ENCODE results near the gene ZFAND3.

Gene ZFAND3

GRCh38 chr6:37830225-37830624 is 10.7 kb downstream of the ZFAND3 start:
- DNase-seq: no peak

GRCh38 chr6:37831457-37831856 is 11.9 kb downstream of the ZFAND3 start:
- no peak for DNase-seq

GRCh38 chr6:37835923-37836322 is 16.4 kb downstream of the ZFAND3 start:
- no peak for DNase-seq

GRCh38 chr6:37838219-37838921 is 18.8 kb downstream of the ZFAND3 start:
- DNase-seq: no peak

- no peak for DNase-seq
These were observed 20.8 kb downstream of the ZFAND3 start for GRCh38 chr6:37840143-37840939.

- no peak for DNase-seq
These were observed 21.4 kb downstream of the ZFAND3 start for GRCh38 chr6:37840940-37841300.

- DNase-seq: no peak
These were observed 25.7 kb downstream of the ZFAND3 start for GRCh38 chr6:37845026-37845911.

- no peak for DNase-seq
These were observed 26.4 kb downstream of the ZFAND3 start for GRCh38 chr6:37845930-37846329.

GRCh38 chr6:37847704-37848103 is 28.2 kb downstream of the ZFAND3 start:
- no peak for DNase-seq

GRCh38 chr6:37848371-37848770 is 28.8 kb downstream of the ZFAND3 start:
- no peak for DNase-seq

GRCh38 chr6:37850260-37850659 is 30.7 kb downstream of the ZFAND3 start:
- no peak for DNase-seq

GRCh38 chr6:37850728-37851285 is 31.3 kb downstream of the ZFAND3 start:
- no peak for DNase-seq

GRCh38 chr6:37851997-37852524 is 32.5 kb downstream of the ZFAND3 start:
- DNase-seq: no peak

GRCh38 chr6:37856285-37856684 is 36.8 kb downstream of the ZFAND3 start:
- no peak for DNase-seq

GRCh38 chr6:37858363-37858762 is 38.8 kb downstream of the ZFAND3 start:
- no peak for DNase-seq

- peak; percentile 39 for DNase-seq
These were observed 40.8 kb downstream of the ZFAND3 start for GRCh38 chr6:37860226-37860839.

GRCh38 chr6:37861452-37861851 is 41.9 kb downstream of the ZFAND3 start:
- DNase-seq: no peak

GRCh38 chr6:37862430-37862829 is 42.9 kb downstream of the ZFAND3 start:
- DNase-seq: no peak

- DNase-seq: no peak
These were observed 43.5 kb downstream of the ZFAND3 start for GRCh38 chr6:37862992-37863391.

GRCh38 chr6:37864250-37864649 is 44.7 kb downstream of the ZFAND3 start:
- no peak for DNase-seq

- no peak for DNase-seq
These were observed 46.0 kb downstream of the ZFAND3 start for GRCh38 chr6:37865504-37865903.
